HepG2 (cell line): ENCODE data around the gene DNAJC7. TPM values are rescaled to one million over a fixed set of nuclear protein-coding genes. Genes with fewer than 3 reads are reported as not detected.

Experiments used
- ATAC-seq: fragments of 200-7000 bp; cut with Tn5 transposase; 3 replicates; pipeline ENCODE4 v1.9.1; 2020; ENCODE audit warnings: mild to moderate bottlenecking, moderate library complexity
- BruUV-seq: library from RNA; stranded (reverse); fragments of 400-500 nt; replicated peaks from 2 replicates; lab custom pipeline; 2021; lab: Mats Ljungman, UMichigan
- CTCF ChIA-PET: fragments of 300-600 bp; formaldehyde crosslinking; extraction: SDS; loops from one replicate; lab custom pipeline; 2021; ENCODE audit warnings: low total read pairs, inconsistent platforms, low intra/inter-chr PET ratio; lab: Yijun Ruan, JAX
- POLR2A ChIA-PET: fragments of 350-600 bp; sonication (Branson Sonifier 250); formaldehyde crosslinking; loops from one replicate; lab custom pipeline; 2020; ENCODE audit warnings: antibody characterized with exemption, inconsistent platforms; lab: Yijun Ruan, JAX
- DNase-seq: peaks from one replicate; pipeline ENCODE4 v3.0.0-alpha.2; 2015; ENCODE audit warnings: low spot score
- FAIRE-seq: peaks from 3 replicates; lab custom pipeline; 2011; peaks lifted over from hg19 to GRCh38; lab: Jason Lieb, UNC
- H2AFZ ChIP-seq: one replicate; pipeline ENCODE4 v1.6.1; 2011; ENCODE audit warnings: low read length, inconsistent platforms
- H3K27ac ChIP-seq: fragments of 300-600 bp; 3 replicates; pipeline ENCODE4 v1.8.0; 2011; ENCODE audit warnings: mixed run types, mild to moderate bottlenecking, mixed read lengths, low read length, inconsistent platforms; ENCODE audit not compliant: insufficient read depth; ENCODE audit errors: extremely low read length
- H3K27me3 ChIP-seq, 2 experiments: fragments of 200-600 bp in 1 of 2; 2 replicates in 1 of 2; 3 replicates in 1 of 2; pipeline versions ENCODE4 v1.6.0 to v1.8.0; 2011; ENCODE audit warnings: low read length in 2 of 2, mild to moderate bottlenecking in 2 of 2, moderate library complexity in 2 of 2, inconsistent platforms in 1 of 2; ENCODE audit not compliant: insufficient read depth in 2 of 2, control insufficient read depth in 1 of 2
- H3K36me3 ChIP-seq, 2 experiments: fragments of 200-600 bp in 1 of 2; replicated peaks in 1 of 2; 2 replicates in 1 of 2; 3 replicates in 1 of 2; pipeline versions ENCODE4 v1.5.1 to v1.8.0; 2011; ENCODE audit warnings: low read length in 2 of 2, inconsistent platforms in 1 of 2; ENCODE audit not compliant: insufficient read depth in 2 of 2, control insufficient read depth in 1 of 2
- H3K4me1 ChIP-seq: 2 replicates; pipeline ENCODE4 v1.5.1; 2012; ENCODE audit warnings: low read length, inconsistent platforms; ENCODE audit not compliant: insufficient read depth
- H3K4me2 ChIP-seq: 2 replicates; pipeline ENCODE4 v1.6.0; 2011; ENCODE audit warnings: low read depth, low read length, inconsistent platforms
- H3K4me3 ChIP-seq, 3 experiments: fragments of 200-600 bp in 1 of 3; sonication (generic), shearing (Covaris generic) in 1 of 3; replicated peaks in 1 of 3; 2 replicates each; pipeline ENCODE4 v1.5.1; 2011 to 2016; ENCODE audit warnings: low read length in 3 of 3, inconsistent platforms in 2 of 3, low read depth in 2 of 3, mild to moderate bottlenecking in 2 of 3, control low read depth in 1 of 3, mixed read lengths in 1 of 3; ENCODE audit not compliant: insufficient read depth in 1 of 3
- H3K79me2 ChIP-seq: one replicate; pipeline ENCODE4 v1.6.1; 2011; ENCODE audit warnings: low read length, inconsistent platforms; ENCODE audit not compliant: insufficient read depth
- H3K9ac ChIP-seq: 2 replicates; pipeline ENCODE4 v1.6.0; 2011; ENCODE audit warnings: mild to moderate bottlenecking, low read depth, low read length, inconsistent platforms; ENCODE audit not compliant: insufficient read depth
- H3K9me3 ChIP-seq: 2 replicates; pipeline ENCODE4 v1.5.1; 2012; ENCODE audit warnings: mild to moderate bottlenecking, low read length
- H4K20me1 ChIP-seq: 2 replicates; pipeline ENCODE4 v1.6.0; 2011; ENCODE audit warnings: inconsistent platforms, mild to moderate bottlenecking, low read length, moderate library complexity; ENCODE audit not compliant: insufficient read depth
- ARID4A ChIP-seq: sonication (generic); formaldehyde crosslinking; IDR thresholded peaks from 2 replicates; pipeline ENCODE4 v1.5.0; 2020; ENCODE audit warnings: mild to moderate bottlenecking, missing genetic modification reagents, borderline replicate concordance
- ELF4 ChIP-seq: sonication (generic); formaldehyde crosslinking; IDR thresholded peaks from 2 replicates; pipeline ENCODE4 v1.5.0; 2020; ENCODE audit warnings: missing genetic modification reagents, mild to moderate bottlenecking, moderate library complexity, borderline replicate concordance
- SMAD3 ChIP-seq: sonication (generic); formaldehyde crosslinking; IDR thresholded peaks from 2 replicates; pipeline ENCODE4 v1.4.0; 2020; ENCODE audit warnings: missing genetic modification reagents
- ZNF619 ChIP-seq: sonication (generic); formaldehyde crosslinking; IDR thresholded peaks from 2 replicates; pipeline ENCODE4 v1.4.0; 2020; ENCODE audit warnings: mild to moderate bottlenecking, missing genetic modification reagents
- WGBS: methylation state at CpG from one replicate; pipeline ENCODE4 v1.1.6; 2017; ENCODE audit warnings: low lambda C conversion rate; 5-methylcytosine and 5-hydroxymethylcytosine counted together
- in situ Hi-C: cut with HindIII; loops from 2 replicates; pipeline ENCODE4 v1.10.0; 2017; ENCODE audit warnings: low pct_unique_long_range_greater_than_20kb; ENCODE audit not compliant: extremely low pct_ligation_motif_present
- intact Hi-C: fragments of 100-400 bp; cut with micrococcal nuclease; formaldehyde crosslinking; loops from one replicate; pipeline ENCODE4 v1.10.0; 2022; ENCODE audit not compliant: unreplicated experiment
- polyA plus RNA-seq, 8 experiments: library from polyadenylated mRNA; depleted of rRNA in 3 of 8; stranded (reverse) in 7 of 8; unstranded in 1 of 8; fragments of >200 nt; fragmentation: Illumina TruSeq in 4 of 8; extraction: Trizol in 4 of 8; gene quantifications; 2 replicates each; pipeline versions ENCODE4 v1.2.1 to v1.2.3, GENCODE V29; 2011 to 2016; ENCODE audit warnings: low read depth in 4 of 8, missing spikeins in 1 of 8, mixed read lengths in 1 of 8; ENCODE audit not compliant: insufficient read depth in 1 of 8
- total RNA-seq, 5 experiments: library from RNA; depleted of rRNA; stranded (reverse); fragments of >200 nt; fragmentation: Illumina TruSeq; extraction: Trizol; gene quantifications; 2 replicates each; pipeline ENCODE4 v1.2.3, GENCODE V29; 2016; ENCODE audit warnings: low read depth in 1 of 5
- TF ChIP-seq, protein P1 (sequence below): sonication (generic); formaldehyde crosslinking; IDR thresholded peaks from 2 replicates; pipeline ENCODE4 v1.5.0; 2020; ENCODE audit warnings: mild to moderate bottlenecking, missing genetic modification reagents

Gene DNAJC7
- total and polyA plus RNA-seq, 2 of the 13 experiments (the other 11 are each of a cell fraction or from before 2014, with no cell fraction given), result 47.7 to 132 TPM

DNA sequence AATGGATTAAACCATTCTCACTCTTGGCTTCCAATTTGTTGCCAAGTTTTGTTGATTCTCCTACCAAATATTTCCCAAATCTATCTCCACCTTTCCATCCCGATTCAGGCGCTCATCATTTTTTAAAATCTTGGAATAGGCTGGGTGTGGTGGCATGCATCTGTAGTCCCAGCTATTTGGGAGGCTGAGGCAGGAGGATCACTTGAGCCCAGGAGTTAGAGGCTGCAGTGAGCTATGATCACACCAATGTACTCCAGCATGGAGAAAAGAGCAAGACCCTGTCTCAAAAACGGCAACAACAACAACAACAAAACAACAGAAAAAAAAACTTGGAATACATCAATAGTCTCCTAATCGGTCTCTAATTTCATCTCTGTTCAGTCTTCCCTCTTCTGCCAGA is 1.7 kb upstream of the DNAJC7 start:
- H3K9me3 ChIP-seq, result no peaks in the 10 kb centered on the region
- FAIRE-seq (no peak), ATAC-seq (no peak), DNase-seq (no peak)
- H3K4me3 ChIP-seq, result peak overlapping the region in 1 of 3 experiments; percentile 91; a peak in 1 of 6 replicates
- H3K27me3 ChIP-seq, result peaks cover 0 to 3% of the 10 kb centered on the region in 2 experiments; a peak in 1 of 5 replicates
- no peaks in the 10 kb centered on the region for H4K20me1 ChIP-seq
- TF ChIP-seq ARID4A (CRISPR knock-in tag) (no peak), ELF4 (0 out of 2 replicates have a peak, but pooled peaks have one; percentile 9), ZNF619 (CRISPR knock-in tag) (no peak), SMAD3 (CRISPR knock-in tag) (0 out of 2 replicates have a peak, but pooled peaks have one; percentile 40)
- TF ChIP-seq, protein P1, sequence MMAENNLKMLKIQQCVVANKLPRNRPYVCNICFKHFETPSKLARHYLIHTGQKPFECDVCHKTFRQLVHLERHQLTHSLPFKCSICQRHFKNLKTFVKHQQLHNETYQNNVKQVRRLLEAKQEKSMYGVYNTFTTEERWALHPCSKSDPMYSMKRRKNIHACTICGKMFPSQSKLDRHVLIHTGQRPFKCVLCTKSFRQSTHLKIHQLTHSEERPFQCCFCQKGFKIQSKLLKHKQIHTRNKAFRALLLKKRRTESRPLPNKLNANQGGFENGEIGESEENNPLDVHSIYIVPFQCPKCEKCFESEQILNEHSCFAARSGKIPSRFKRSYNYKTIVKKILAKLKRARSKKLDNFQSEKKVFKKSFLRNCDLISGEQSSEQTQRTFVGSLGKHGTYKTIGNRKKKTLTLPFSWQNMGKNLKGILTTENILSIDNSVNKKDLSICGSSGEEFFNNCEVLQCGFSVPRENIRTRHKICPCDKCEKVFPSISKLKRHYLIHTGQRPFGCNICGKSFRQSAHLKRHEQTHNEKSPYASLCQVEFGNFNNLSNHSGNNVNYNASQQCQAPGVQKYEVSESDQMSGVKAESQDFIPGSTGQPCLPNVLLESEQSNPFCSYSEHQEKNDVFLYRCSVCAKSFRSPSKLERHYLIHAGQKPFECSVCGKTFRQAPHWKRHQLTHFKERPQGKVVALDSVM (CRISPR knock-in tag), result peak; percentile 53; the same call in 1 of the 2 replicates
- no TSS peak for BruUV-seq
- no peak overlapping the region for H3K27ac ChIP-seq
- no peak overlapping the region for H3K9ac ChIP-seq
- peaks cover 9 to 23% of the 10 kb centered on the region in 2 experiments for H3K36me3 ChIP-seq
- H3K4me2 ChIP-seq, result peak overlapping the region; percentile 91
- POLR2A ChIA-PET, result interaction anchor here (0.6 to 7.5 kb wide), 14 partner anchors 9 to 348 kb away, joined by 3 to 183 read pairs (median 10); partner anchors contain the start of genes ACLY and CNP
- CTCF ChIA-PET, result no interaction called here
- H2AFZ ChIP-seq, result no peak overlapping the region
- in situ Hi-C loops (loop anchor here (5.0 kb wide), 1 partner anchor 52 kb away; the partner anchor contains the start of gene CNP), intact Hi-C loops (no loop called here)
- peaks cover 62% of the 10 kb centered on the region for H3K4me1 ChIP-seq
- 93% methylated on average over 4 of the region's 4 CpGs for WGBS
- H3K79me2 ChIP-seq, result peaks cover 58% of the 10 kb centered on the region
